ENCODE results near the gene THSD4.
"Not testable (repeated sequence)": the region's sequence is repeated elsewhere in the genome, so short reads cannot be mapped to it uniquely, and the experiment has no call there.

Gene THSD4

GRCh38 chr15:71198846-71199245, 83.6 kb downstream of the THSD4 start:
- no peaks in the 10 kb centered on the region for H3K27me3 ChIP-seq (ENCODE audit: control insufficient read depth in 1 of 2, insufficient read depth in 2 of 2, low read length in 2 of 2)
- H3K27ac ChIP-seq (ENCODE audit: low read depth, low read length) = no peak overlapping the region
- no peaks in the 10 kb centered on the region for H3K4me1 ChIP-seq (ENCODE audit: insufficient read depth, low read length)
- H3K9me3 ChIP-seq (ENCODE audit: low read length) = no peaks in the 10 kb centered on the region
- no peak overlapping the region for H3K4me3 ChIP-seq (ENCODE audit: low read depth in 1 of 2, low read length in 2 of 2)
- no peaks in the 10 kb centered on the region for H3K36me3 ChIP-seq (ENCODE audit: insufficient read depth, low read length)
- H3K9ac ChIP-seq (ENCODE audit: low read length) = no peak overlapping the region

DNA sequence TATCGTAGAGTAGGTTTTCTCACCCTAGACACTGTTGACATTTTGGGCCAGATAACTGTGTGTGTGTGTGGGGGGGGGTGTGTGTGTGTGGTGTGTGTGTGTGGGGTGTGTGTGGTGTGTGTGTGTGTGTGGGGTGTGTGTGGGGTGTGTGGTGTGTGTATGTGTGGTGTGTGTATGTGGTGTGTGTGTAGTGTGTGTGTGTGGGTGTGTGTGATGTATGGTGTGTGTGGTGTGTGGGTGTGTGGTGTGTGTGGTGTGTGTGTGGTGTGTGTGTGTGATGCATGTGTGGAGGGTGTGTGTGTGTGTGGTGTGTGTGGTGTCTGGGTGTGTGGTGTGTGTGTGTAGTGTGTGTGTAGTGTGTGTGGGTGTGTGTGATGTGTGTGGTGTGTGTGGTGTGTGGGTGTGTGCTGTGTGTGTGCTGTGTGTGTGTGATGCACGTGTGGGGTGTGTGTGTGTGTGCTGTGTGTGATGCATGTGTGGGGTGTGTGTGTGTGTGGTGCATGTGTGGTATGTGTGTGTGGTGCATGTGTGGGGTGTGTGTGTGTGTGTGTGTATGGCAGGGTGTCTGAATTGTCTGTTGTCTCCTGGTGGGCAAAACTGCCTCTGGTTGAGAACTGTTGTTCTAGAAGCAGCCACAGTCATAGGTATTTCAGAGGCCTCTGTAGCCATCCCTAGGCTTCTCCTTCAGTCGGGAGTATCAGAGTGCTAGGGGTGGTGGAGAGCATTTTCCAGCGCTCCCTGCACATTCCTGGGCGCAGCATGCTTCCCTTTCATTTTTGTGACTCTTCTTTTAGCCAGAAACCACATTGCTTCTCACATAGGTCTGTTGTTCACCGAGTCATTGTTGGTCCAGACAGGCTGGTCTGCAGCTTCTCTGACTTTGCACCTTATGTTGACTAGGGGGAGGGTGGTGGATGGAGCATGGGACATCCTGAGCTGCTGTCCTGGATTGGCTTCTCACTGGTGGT, 84.4 kb downstream of the THSD4 start:
- Histone ChIP-seq H3K27ac (ENCODE audit: low read depth, low read length) (no peak overlapping the region), H3K27me3 (ENCODE audit: control insufficient read depth in 1 of 2, insufficient read depth in 2 of 2, low read length in 2 of 2) (no peaks in the 10 kb centered on the region), H3K4me3 (ENCODE audit: low read depth in 1 of 2, low read length in 2 of 2) (no peak overlapping the region), H3K9ac (ENCODE audit: low read length) (no peak overlapping the region), H3K9me3 (ENCODE audit: low read length) (no peaks in the 10 kb centered on the region), H3K4me1 (ENCODE audit: insufficient read depth, low read length) (no peaks in the 10 kb centered on the region), H3K36me3 (ENCODE audit: insufficient read depth, low read length) (no peaks in the 10 kb centered on the region)

- Histone ChIP-seq H3K9me3 (ENCODE audit: low read length) (no peaks in the 10 kb centered on the region), H3K27ac (ENCODE audit: low read depth, low read length) (no peak overlapping the region), H3K4me1 (ENCODE audit: insufficient read depth, low read length) (no peaks in the 10 kb centered on the region), H3K4me3 (ENCODE audit: low read depth in 1 of 2, low read length in 2 of 2) (no peak overlapping the region), H3K36me3 (ENCODE audit: insufficient read depth, low read length) (no peaks in the 10 kb centered on the region), H3K27me3 (ENCODE audit: control insufficient read depth in 1 of 2, insufficient read depth in 2 of 2, low read length in 2 of 2) (no peaks in the 10 kb centered on the region), H3K9ac (ENCODE audit: low read length) (no peak overlapping the region)
These were observed 86.2 kb downstream of the THSD4 start for GRCh38 chr15:71201477-71201876.

DNA sequence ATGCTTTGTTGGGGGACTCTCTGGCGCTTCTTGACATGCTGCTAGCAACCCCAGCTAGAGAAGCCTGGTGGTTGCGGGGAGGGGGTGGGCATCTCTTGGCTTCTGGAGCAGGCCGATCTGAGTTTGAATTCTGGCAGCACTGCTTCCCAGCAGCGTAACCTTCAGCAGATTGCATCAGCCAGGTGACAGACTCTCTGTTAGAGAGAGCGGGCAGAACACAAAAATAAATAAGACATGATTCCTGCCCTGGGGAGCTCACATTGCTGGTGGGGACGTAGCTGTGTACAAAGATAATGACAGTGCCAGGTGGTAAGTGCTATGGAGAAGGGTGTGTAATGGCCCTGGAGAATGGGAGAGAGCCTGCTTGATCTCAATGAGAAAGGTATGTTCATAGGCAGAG, 87.4 kb downstream of the THSD4 start:
- no peaks in the 10 kb centered on the region for H3K9me3 ChIP-seq (ENCODE audit: low read length)
- no peaks in the 10 kb centered on the region for H3K36me3 ChIP-seq (ENCODE audit: insufficient read depth, low read length)
- H3K27ac ChIP-seq (ENCODE audit: low read depth, low read length) = no peak overlapping the region
- no peaks in the 10 kb centered on the region for H3K4me1 ChIP-seq (ENCODE audit: insufficient read depth, low read length)
- H3K4me3 ChIP-seq (ENCODE audit: low read depth in 1 of 2, low read length in 2 of 2) = no peak overlapping the region
- H3K9ac ChIP-seq (ENCODE audit: low read length) = no peak overlapping the region
- H3K27me3 ChIP-seq (ENCODE audit: control insufficient read depth in 1 of 2, insufficient read depth in 2 of 2, low read length in 2 of 2) = no peaks in the 10 kb centered on the region

- H3K9me3 ChIP-seq (ENCODE audit: low read length) = no peaks in the 10 kb centered on the region
- no peak overlapping the region for H3K27ac ChIP-seq (ENCODE audit: low read depth, low read length)
- no peak overlapping the region for H3K4me3 ChIP-seq (ENCODE audit: low read depth in 1 of 2, low read length in 2 of 2)
- H3K36me3 ChIP-seq (ENCODE audit: insufficient read depth, low read length) = no peaks in the 10 kb centered on the region
- H3K27me3 ChIP-seq (ENCODE audit: control insufficient read depth in 1 of 2, insufficient read depth in 2 of 2, low read length in 2 of 2) = no peaks in the 10 kb centered on the region
- H3K4me1 ChIP-seq (ENCODE audit: insufficient read depth, low read length) = no peaks in the 10 kb centered on the region
- H3K9ac ChIP-seq (ENCODE audit: low read length) = no peak overlapping the region
These were observed 88.6 kb downstream of the THSD4 start for GRCh38 chr15:71203586-71204474.

DNA sequence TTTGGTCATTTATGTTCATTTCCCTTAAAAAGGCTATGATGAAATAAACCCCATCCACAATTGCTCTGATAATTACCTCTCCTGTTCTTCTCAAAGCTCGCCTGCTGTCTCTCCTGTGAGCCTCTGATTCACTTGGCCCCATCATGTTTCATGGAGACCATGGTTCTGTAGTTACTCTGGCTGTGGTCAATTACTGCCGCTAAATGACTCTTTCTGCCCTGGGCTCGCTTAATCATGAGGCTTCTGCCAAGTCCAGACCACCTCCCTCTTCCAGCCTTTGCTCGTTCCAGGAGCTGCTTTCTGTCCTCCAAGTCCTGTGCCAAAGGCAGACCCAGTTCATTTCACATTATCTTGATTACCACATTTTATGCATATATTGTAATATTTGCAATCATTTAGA, 91.9 kb downstream of the THSD4 start:
- Histone ChIP-seq H3K9ac (ENCODE audit: low read length) (no peak overlapping the region), H3K4me3 (ENCODE audit: low read depth in 1 of 2, low read length in 2 of 2) (no peak overlapping the region), H3K4me1 (ENCODE audit: insufficient read depth, low read length) (no peaks in the 10 kb centered on the region), H3K27me3 (ENCODE audit: control insufficient read depth in 1 of 2, insufficient read depth in 2 of 2, low read length in 2 of 2) (no peaks in the 10 kb centered on the region), H3K36me3 (ENCODE audit: insufficient read depth, low read length) (no peaks in the 10 kb centered on the region), H3K27ac (ENCODE audit: low read depth, low read length) (no peak overlapping the region), H3K9me3 (ENCODE audit: low read length) (no peaks in the 10 kb centered on the region)

DNA sequence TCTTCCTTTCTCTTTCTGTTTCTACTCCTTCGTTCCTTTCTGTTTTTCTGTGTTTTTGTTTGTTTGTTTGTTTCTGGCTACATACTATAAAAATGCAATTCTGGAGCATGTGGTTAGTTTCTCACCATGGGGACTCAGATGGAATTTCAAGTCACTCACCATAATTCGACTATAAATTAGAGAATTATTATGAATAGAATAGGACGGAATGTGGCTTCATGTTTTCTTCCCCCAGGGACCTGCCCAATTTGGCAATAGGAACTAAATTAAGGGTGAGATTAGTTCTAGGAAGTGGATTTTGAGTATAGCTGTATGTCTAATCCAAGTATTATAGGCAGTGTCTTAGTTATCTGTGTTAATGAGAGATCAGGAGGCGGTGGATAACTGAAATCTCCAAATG, 96.9 kb downstream of the THSD4 start:
- Histone ChIP-seq H3K9ac (ENCODE audit: low read length) (no peak overlapping the region), H3K27me3 (ENCODE audit: control insufficient read depth in 1 of 2, insufficient read depth in 2 of 2, low read length in 2 of 2) (peaks cover 0 to 7% of the 10 kb centered on the region in 2 donors), H3K4me3 (ENCODE audit: low read depth in 1 of 2, low read length in 2 of 2) (no peak overlapping the region), H3K4me1 (ENCODE audit: insufficient read depth, low read length) (no peaks in the 10 kb centered on the region), H3K36me3 (ENCODE audit: insufficient read depth, low read length) (no peaks in the 10 kb centered on the region), H3K9me3 (ENCODE audit: low read length) (no peaks in the 10 kb centered on the region), H3K27ac (ENCODE audit: low read depth, low read length) (no peak overlapping the region)

DNA sequence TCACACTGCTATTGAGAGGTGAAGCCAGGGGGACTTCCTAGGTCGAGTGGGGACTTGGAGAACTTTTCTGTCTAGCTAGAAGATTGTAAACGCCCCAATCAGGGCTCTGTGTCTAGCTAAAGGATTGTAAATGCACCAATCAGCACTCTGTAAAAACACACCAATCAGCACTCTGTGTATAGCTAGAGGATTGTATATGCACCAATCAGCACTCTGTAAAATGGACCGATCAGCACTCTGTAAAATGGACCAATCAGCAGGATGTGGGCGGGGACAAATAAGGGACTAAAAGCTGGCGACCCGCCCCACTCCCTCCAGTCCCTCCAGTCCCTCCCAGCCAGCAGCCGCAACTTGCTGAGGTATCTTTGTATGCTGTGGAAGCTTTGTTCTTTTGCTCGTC, 98.7 kb downstream of the THSD4 start:
- H3K27me3 ChIP-seq (ENCODE audit: control insufficient read depth in 1 of 2, insufficient read depth in 2 of 2, low read length in 2 of 2); H3K9ac ChIP-seq (ENCODE audit: low read length); H3K4me3 ChIP-seq (ENCODE audit: low read depth in 1 of 2, low read length in 2 of 2); H3K27ac ChIP-seq (ENCODE audit: low read depth, low read length); H3K36me3 ChIP-seq (ENCODE audit: insufficient read depth, low read length); H3K9me3 ChIP-seq (ENCODE audit: low read length): not testable (repeated sequence)
- peaks cover 11% of the 10 kb centered on the region for H3K4me1 ChIP-seq (ENCODE audit: insufficient read depth, low read length)

GRCh38 chr15:71215126-71215894, 100.0 kb downstream of the THSD4 start:
- H3K27me3 ChIP-seq (ENCODE audit: control insufficient read depth in 1 of 2, insufficient read depth in 2 of 2, low read length in 2 of 2) = peaks cover 0 to 7% of the 10 kb centered on the region in 2 donors

GRCh38 chr15:71218272-71218805, 103.1 kb downstream of the THSD4 start:
- peaks cover 21% of the 10 kb centered on the region for H3K4me1 ChIP-seq (ENCODE audit: insufficient read depth, low read length)
- peaks cover 0 to under 1% of the 10 kb centered on the region in 2 donors for H3K27me3 ChIP-seq (ENCODE audit: control insufficient read depth in 1 of 2, insufficient read depth in 2 of 2, low read length in 2 of 2)
- no peak overlapping the region for H3K4me3 ChIP-seq (ENCODE audit: low read depth in 1 of 2, low read length in 2 of 2)
- no peaks in the 10 kb centered on the region for H3K9me3 ChIP-seq (ENCODE audit: low read length)
- no peaks in the 10 kb centered on the region for H3K36me3 ChIP-seq (ENCODE audit: insufficient read depth, low read length)
- no peak overlapping the region for H3K9ac ChIP-seq (ENCODE audit: low read length)
- H3K27ac ChIP-seq (ENCODE audit: low read depth, low read length) = no peak overlapping the region

More at GRCh38 chr15:71215126-71215894, 100.0 kb downstream of the THSD4 start:
- no peak overlapping the region for H3K9ac ChIP-seq (ENCODE audit: low read length)
- no peaks in the 10 kb centered on the region for H3K9me3 ChIP-seq (ENCODE audit: low read length)
- H3K27ac ChIP-seq (ENCODE audit: low read depth, low read length) = no peak overlapping the region
- H3K4me1 ChIP-seq (ENCODE audit: insufficient read depth, low read length) = peaks cover 21% of the 10 kb centered on the region
- H3K36me3 ChIP-seq (ENCODE audit: insufficient read depth, low read length) = no peaks in the 10 kb centered on the region
- no peak overlapping the region for H3K4me3 ChIP-seq (ENCODE audit: low read depth in 1 of 2, low read length in 2 of 2)

DNA sequence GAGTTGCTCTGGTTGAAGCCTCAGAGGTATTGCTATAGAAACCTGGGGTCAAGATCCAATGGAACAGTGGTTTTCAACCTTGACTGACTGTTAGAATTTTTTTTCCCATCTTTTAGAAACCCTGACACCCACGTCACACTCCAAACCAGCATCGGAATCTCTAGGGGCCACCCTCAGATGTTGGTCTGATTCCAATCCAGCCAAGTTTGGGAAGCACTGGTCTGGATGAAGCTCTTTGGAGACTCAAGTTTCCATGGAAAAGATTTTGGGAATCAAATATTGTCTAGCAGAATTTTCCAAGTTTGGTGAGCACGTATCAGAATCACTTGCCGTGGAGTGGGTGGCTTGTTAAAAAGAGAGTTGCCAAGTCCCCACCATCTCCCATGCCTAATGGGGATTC, 103.8 kb downstream of the THSD4 start:
- Histone ChIP-seq H3K4me3 (ENCODE audit: low read depth in 1 of 2, low read length in 2 of 2) (no peak overlapping the region), H3K27me3 (ENCODE audit: control insufficient read depth in 1 of 2, insufficient read depth in 2 of 2, low read length in 2 of 2) (no peaks in the 10 kb centered on the region), H3K9me3 (ENCODE audit: low read length) (no peaks in the 10 kb centered on the region), H3K36me3 (ENCODE audit: insufficient read depth, low read length) (no peaks in the 10 kb centered on the region), H3K27ac (ENCODE audit: low read depth, low read length) (no peak overlapping the region), H3K4me1 (ENCODE audit: insufficient read depth, low read length) (peaks cover 21% of the 10 kb centered on the region), H3K9ac (ENCODE audit: low read length) (no peak overlapping the region)

Measured in muscle layer of colon (tissue), 2 donors.